MV-4-11 (cell line): ENCODE measurements around the gene LHX3.
"Not testable (repeated sequence)": the region's sequence is repeated elsewhere in the genome, so short reads cannot be mapped to it uniquely, and the experiment has no call there.

Source experiments
- DNase-seq: peaks from one replicate; lab custom pipeline; 2025; lab: John Stamatoyannopoulos, UW

LHX3 gene

GRCh38 chr9:136241542-136241941 is 36.6 kb upstream of the LHX3 start:
- no peak for DNase-seq

GRCh38 chr9:136240941-136241340 is 36.0 kb upstream of the LHX3 start:
- DNase-seq: no peak

- peak; percentile 80 for DNase-seq
Measured at GRCh38 chr9:136239983-136240330, 35.0 kb upstream of the LHX3 start.

- DNase-seq: no peak
Measured at GRCh38 chr9:136239135-136239982, 34.4 kb upstream of the LHX3 start.

- DNase-seq: no peak
Measured at GRCh38 chr9:136238342-136238732, 33.4 kb upstream of the LHX3 start.

GRCh38 chr9:136237486-136238341 is 32.8 kb upstream of the LHX3 start:
- DNase-seq: peak; percentile 66

- not testable (repeated sequence) for DNase-seq
Measured at GRCh38 chr9:136236471-136237410, 31.8 kb upstream of the LHX3 start.

- DNase-seq: no peak
Measured at GRCh38 chr9:136235709-136236455, 31.0 kb upstream of the LHX3 start.

- no peak for DNase-seq
Measured at GRCh38 chr9:136235171-136235570, 30.2 kb upstream of the LHX3 start.

GRCh38 chr9:136234597-136234996 is 29.7 kb upstream of the LHX3 start:
- DNase-seq: no peak

- no peak for DNase-seq
Measured at GRCh38 chr9:136233868-136234267, 28.9 kb upstream of the LHX3 start.

GRCh38 chr9:136233411-136233810 is 28.5 kb upstream of the LHX3 start:
- peak; percentile 57 for DNase-seq

- DNase-seq: no peak
Measured at GRCh38 chr9:136232969-136233368, 28.0 kb upstream of the LHX3 start.

GRCh38 chr9:136231478-136232297 is 26.8 kb upstream of the LHX3 start:
- no peak for DNase-seq

GRCh38 chr9:136230773-136231172 is 25.8 kb upstream of the LHX3 start:
- no peak for DNase-seq

- no peak for DNase-seq
Measured at GRCh38 chr9:136230365-136230764, 25.4 kb upstream of the LHX3 start.

- DNase-seq: no peak
Measured at GRCh38 chr9:136229096-136230065, 24.5 kb upstream of the LHX3 start.

- DNase-seq: peak; percentile 23
Measured at GRCh38 chr9:136228107-136228875, 23.4 kb upstream of the LHX3 start.
